ENCODE data around the gene NRXN2.
"Not testable (repeated sequence)": the region's sequence is repeated elsewhere in the genome, so short reads cannot be mapped to it uniquely, and the experiment has no call there.

Gene NRXN2

GRCh38 chr11:64598797-64599697 is 124.0 kb downstream of the NRXN2 start:
- no peak for DNase-seq (ENCODE audit: insufficient read length, low spot score)
- no peak for FAIRE-seq

- no peak for DNase-seq (ENCODE audit: insufficient read length, low spot score)
- no peak for FAIRE-seq
Observed at GRCh38 chr11:64598106-64598796, 124.7 kb downstream of the NRXN2 start.

- FAIRE-seq (no peak), DNase-seq (ENCODE audit: insufficient read length, low spot score) (no peak)
Observed at GRCh38 chr11:64597671-64598101, 125.3 kb downstream of the NRXN2 start.

GRCh38 chr11:64595922-64596321 is 127.1 kb downstream of the NRXN2 start:
- FAIRE-seq, result peak; percentile 83
- DNase-seq (ENCODE audit: insufficient read length, low spot score), result not testable (repeated sequence)

- FAIRE-seq, result peak; percentile 55
- DNase-seq (ENCODE audit: insufficient read length, low spot score), result no peak
Observed at GRCh38 chr11:64594159-64594939, 128.6 kb downstream of the NRXN2 start.

GRCh38 chr11:64593156-64594105 is 129.6 kb downstream of the NRXN2 start:
- DNase-seq (ENCODE audit: insufficient read length, low spot score), result no peak
- no peak for FAIRE-seq

- FAIRE-seq (no peak), DNase-seq (ENCODE audit: insufficient read length, low spot score) (no peak)
Observed at GRCh38 chr11:64592656-64593055, 130.3 kb downstream of the NRXN2 start.

GRCh38 chr11:64592234-64592615 is 130.8 kb downstream of the NRXN2 start:
- FAIRE-seq (no peak), DNase-seq (ENCODE audit: insufficient read length, low spot score) (no peak)

GRCh38 chr11:64591257-64592233 is 131.5 kb downstream of the NRXN2 start:
- DNase-seq (ENCODE audit: insufficient read length, low spot score) (no peak), FAIRE-seq (no peak)

GRCh38 chr11:64590763-64591221 is 132.2 kb downstream of the NRXN2 start, which contains the start of gene SLC22A12:
TSS of gene SLC22A12 (plus strand) at chr11:64591220. CDS start at chr11:64591557, 337 bp downstream.
- FAIRE-seq (no peak), DNase-seq (ENCODE audit: insufficient read length, low spot score) (no peak)

GRCh38 chr11:64588701-64589100 is 134.3 kb downstream of the NRXN2 start:
- DNase-seq (ENCODE audit: insufficient read length, low spot score) (no peak), FAIRE-seq (no peak)

GRCh38 chr11:64586366-64586765 is 136.6 kb downstream of the NRXN2 start:
- no peak for FAIRE-seq

GRCh38 chr11:64585150-64585549 is 137.8 kb downstream of the NRXN2 start:
- no peak for FAIRE-seq

More at GRCh38 chr11:64586366-64586765, 136.6 kb downstream of the NRXN2 start:
- no peak for DNase-seq (ENCODE audit: insufficient read length, low spot score)

GRCh38 chr11:64583296-64584262 is 139.4 kb downstream of the NRXN2 start:
- DNase-seq (ENCODE audit: insufficient read length, low spot score) (no peak), FAIRE-seq (no peak)

More at GRCh38 chr11:64585150-64585549, 137.8 kb downstream of the NRXN2 start:
- no peak for DNase-seq (ENCODE audit: insufficient read length, low spot score)

GRCh38 chr11:64582885-64583284 is 140.1 kb downstream of the NRXN2 start:
- no peak for DNase-seq (ENCODE audit: insufficient read length, low spot score)
- no peak for FAIRE-seq

- DNase-seq (ENCODE audit: insufficient read length, low spot score), result no peak
- no peak for FAIRE-seq
Observed at GRCh38 chr11:64581057-64581523, 141.9 kb downstream of the NRXN2 start.

- no peak for FAIRE-seq
- DNase-seq (ENCODE audit: insufficient read length, low spot score), result no peak
Observed at GRCh38 chr11:64580412-64580811, 142.6 kb downstream of the NRXN2 start.
